Spleen (tissue), 7 donors: ENCODE measurements around the gene ARSK.

Experiments used
- POLR2A ChIP-seq, 3 donors: fragments of 450-650 bp; IDR thresholded peaks; one replicate each; pipeline ENCODE4 v1.5.1; 2017; ENCODE audit warnings: antibody characterized with exemption in 3 of 3, mild to moderate bottlenecking in 1 of 3
- TF ChIP-seq, protein P1 (sequence below), 11 experiments: fragments of 200-600 bp in 7 of 11; fragments of 450-650 bp in 4 of 11; sonication (generic) in 4 of 11; IDR thresholded peaks in 8 of 11; conservative IDR thresholded peaks in 3 of 11; 1 replicate in 7 of 11; 2 replicates in 4 of 11; pipeline versions ENCODE4 v1.4.0 to v1.8.0; 2016 to 2021; ENCODE audit warnings: antibody characterized with exemption in 11 of 11, inconsistent platforms in 4 of 11, mild to moderate bottlenecking in 1 of 11
- donor health status: DM: no; HTN: no; CAD: no; lungs with moderate emphysema.
- donor health status: DM: no; HTN: no; CAD: no.
- donor health status: DM: no; HTN: no; CAD: no.

DNA sequence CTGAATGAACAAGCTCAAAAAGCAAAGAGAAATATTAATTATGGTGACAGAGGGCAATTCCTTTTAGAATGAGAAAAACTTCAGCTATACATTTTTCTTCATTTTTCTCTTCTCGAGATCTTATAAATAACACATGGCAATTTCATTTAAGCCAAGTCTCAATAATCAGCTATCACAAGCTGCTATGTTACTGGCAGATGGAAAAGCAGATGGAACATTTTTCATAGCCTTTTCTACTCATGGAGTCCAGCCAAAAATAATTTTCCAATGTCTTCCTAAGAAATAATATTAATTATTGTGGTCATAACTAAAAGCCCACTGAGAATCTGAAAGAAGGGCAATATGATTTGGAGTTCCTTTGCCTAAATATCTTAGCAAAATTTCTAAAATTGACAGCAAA, 35.8 kb upstream of the ARSK start:
- no peak for TF ChIP-seq POLR2A (IDR thresholded peaks at IDR 0.05)
- TF ChIP-seq, protein P1, sequence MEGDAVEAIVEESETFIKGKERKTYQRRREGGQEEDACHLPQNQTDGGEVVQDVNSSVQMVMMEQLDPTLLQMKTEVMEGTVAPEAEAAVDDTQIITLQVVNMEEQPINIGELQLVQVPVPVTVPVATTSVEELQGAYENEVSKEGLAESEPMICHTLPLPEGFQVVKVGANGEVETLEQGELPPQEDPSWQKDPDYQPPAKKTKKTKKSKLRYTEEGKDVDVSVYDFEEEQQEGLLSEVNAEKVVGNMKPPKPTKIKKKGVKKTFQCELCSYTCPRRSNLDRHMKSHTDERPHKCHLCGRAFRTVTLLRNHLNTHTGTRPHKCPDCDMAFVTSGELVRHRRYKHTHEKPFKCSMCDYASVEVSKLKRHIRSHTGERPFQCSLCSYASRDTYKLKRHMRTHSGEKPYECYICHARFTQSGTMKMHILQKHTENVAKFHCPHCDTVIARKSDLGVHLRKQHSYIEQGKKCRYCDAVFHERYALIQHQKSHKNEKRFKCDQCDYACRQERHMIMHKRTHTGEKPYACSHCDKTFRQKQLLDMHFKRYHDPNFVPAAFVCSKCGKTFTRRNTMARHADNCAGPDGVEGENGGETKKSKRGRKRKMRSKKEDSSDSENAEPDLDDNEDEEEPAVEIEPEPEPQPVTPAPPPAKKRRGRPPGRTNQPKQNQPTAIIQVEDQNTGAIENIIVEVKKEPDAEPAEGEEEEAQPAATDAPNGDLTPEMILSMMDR (IDR thresholded peaks at IDR 0.05 in 8 of 11, conservative IDR thresholded peaks at IDR 0.05 in 3 of 11) = no peak
